Measurements from ENCODE around the gene CDH4.

CDH4 gene

GRCh38 chr20:61915101-61915500 is 663.0 kb downstream of the CDH4 start:
- H3K4me3 ChIP-seq (ENCODE audit: low read depth, low read length), result no peak overlapping the region
- TF ChIP-seq, protein P1, sequence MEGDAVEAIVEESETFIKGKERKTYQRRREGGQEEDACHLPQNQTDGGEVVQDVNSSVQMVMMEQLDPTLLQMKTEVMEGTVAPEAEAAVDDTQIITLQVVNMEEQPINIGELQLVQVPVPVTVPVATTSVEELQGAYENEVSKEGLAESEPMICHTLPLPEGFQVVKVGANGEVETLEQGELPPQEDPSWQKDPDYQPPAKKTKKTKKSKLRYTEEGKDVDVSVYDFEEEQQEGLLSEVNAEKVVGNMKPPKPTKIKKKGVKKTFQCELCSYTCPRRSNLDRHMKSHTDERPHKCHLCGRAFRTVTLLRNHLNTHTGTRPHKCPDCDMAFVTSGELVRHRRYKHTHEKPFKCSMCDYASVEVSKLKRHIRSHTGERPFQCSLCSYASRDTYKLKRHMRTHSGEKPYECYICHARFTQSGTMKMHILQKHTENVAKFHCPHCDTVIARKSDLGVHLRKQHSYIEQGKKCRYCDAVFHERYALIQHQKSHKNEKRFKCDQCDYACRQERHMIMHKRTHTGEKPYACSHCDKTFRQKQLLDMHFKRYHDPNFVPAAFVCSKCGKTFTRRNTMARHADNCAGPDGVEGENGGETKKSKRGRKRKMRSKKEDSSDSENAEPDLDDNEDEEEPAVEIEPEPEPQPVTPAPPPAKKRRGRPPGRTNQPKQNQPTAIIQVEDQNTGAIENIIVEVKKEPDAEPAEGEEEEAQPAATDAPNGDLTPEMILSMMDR (IDR thresholded peaks at IDR 0.05; ENCODE audit: low read depth, low read length), result no peak

GRCh38 chr20:61916318-61916891 is 664.3 kb downstream of the CDH4 start:
- H3K4me3 ChIP-seq (ENCODE audit: low read depth, low read length), result no peak overlapping the region
- TF ChIP-seq, protein P1 (IDR thresholded peaks at IDR 0.05; ENCODE audit: low read depth, low read length), result no peak

DNA sequence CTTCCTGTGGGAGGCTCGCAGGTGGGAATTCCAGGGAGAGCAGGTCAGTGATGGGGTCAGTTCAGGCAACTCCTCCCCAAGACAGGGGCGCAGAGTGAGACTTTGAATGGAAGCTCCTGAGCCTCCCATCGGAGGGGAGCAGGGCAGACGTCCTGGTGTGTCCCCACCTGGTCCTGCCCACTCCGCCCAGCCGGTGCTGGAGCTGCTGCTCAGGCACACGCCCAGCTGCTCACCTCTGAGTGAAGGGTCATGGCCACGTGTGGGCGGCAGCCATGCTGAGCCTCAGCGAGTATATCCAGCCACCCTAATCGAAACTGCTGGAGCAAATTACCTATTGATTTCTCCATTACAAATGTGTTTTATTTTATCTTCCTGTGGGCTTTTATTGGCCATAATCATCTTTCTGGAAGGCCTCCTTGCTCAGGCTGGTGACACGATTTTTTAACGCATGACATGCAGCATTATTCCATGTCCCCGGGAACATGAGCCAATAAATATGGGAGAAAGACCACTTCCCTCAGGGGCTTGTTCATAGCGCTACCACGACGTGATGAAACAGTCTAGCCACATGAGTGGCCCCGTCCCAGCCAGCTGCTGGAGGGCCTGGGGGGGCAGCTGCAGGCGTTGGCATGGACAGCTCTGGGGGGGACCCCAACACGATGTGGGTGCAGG is 665.5 kb downstream of the CDH4 start:
- H3K4me3 ChIP-seq (ENCODE audit: low read depth, low read length), result no peak overlapping the region
- TF ChIP-seq, protein P1 (IDR thresholded peaks at IDR 0.05; ENCODE audit: low read depth, low read length), result no peak

DNA sequence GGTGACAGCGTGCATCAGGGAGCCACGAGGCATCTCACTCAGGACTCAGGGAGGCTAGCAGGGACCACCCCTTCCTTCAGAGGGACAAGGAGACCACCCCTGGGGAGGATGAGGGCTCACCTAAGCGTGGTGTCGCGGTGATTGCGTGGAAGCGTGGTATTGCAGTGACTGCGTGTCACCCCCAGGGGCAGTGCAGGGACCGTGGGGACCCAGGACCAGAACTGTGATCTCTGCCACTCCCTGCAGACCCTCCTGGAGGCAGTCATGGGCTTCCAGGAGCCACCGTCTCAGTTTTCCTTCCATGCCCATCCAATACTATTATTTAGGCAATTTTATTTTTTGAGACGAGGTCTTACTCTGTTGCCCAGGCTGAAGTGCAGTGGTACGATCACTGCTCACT is 666.5 kb downstream of the CDH4 start:
- H3K4me3 ChIP-seq (ENCODE audit: low read depth, low read length), result no peak overlapping the region
- TF ChIP-seq, protein P1 (IDR thresholded peaks at IDR 0.05; ENCODE audit: low read depth, low read length), result no peak

DNA sequence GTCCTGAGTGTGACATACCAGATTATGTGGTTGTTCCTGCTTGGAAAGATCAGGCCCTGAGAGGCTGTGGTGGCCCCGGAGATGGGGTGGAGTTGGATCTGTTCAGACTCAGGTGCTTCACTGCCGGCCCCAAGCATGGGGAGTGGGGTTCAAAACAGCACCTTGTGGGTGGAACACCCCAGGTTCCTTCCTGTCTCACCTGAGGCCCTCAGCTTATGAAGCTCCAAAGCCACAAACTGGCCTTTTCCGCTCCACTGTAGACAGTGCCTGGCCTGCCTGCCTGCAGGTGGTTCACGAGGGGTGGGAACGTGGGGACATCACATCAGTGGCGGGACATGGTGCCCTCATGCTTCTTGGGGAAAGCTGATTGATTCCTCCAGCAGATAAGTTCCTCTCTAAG is 667.2 kb downstream of the CDH4 start:
- TF ChIP-seq, protein P1 (IDR thresholded peaks at IDR 0.05; ENCODE audit: low read depth, low read length), result no peak
- no peak overlapping the region for H3K4me3 ChIP-seq (ENCODE audit: low read depth, low read length)

- TF ChIP-seq, protein P1 (IDR thresholded peaks at IDR 0.05; ENCODE audit: low read depth, low read length), result no peak
- H3K4me3 ChIP-seq (ENCODE audit: low read depth, low read length), result no peak overlapping the region
Observed at GRCh38 chr20:61919675-61920365, 667.8 kb downstream of the CDH4 start.

GRCh38 chr20:61922411-61922810 is 670.4 kb downstream of the CDH4 start:
- no peak overlapping the region for H3K4me3 ChIP-seq (ENCODE audit: low read depth, low read length)
- TF ChIP-seq, protein P1 (IDR thresholded peaks at IDR 0.05; ENCODE audit: low read depth, low read length), result no peak
